Activated T-cell treated with anti-CD3 and anti-CD28 coated beads for 4 hours (primary cell): ENCODE results near the gene ANTXR1.
"Not testable (repeated sequence)": the region's sequence is repeated elsewhere in the genome, so short reads cannot be mapped to it uniquely, and the experiment has no call there.

Experiments
- DNase-seq: peaks from one replicate; pipeline ENCODE4 v3.0.0-alpha.2; 2020

The ANTXR1 gene

GRCh38 chr2:69214898-69215297, 201.9 kb downstream of the ANTXR1 start:
- no peak for DNase-seq

GRCh38 chr2:69216535-69217332, 203.8 kb downstream of the ANTXR1 start:
- no peak for DNase-seq

- no peak for DNase-seq
Observed at GRCh38 chr2:69217333-69218080, 204.5 kb downstream of the ANTXR1 start.

GRCh38 chr2:69221512-69221911, 208.5 kb downstream of the ANTXR1 start:
- DNase-seq: no peak

- no peak for DNase-seq
Observed at GRCh38 chr2:69221960-69222751, 209.2 kb downstream of the ANTXR1 start.

- DNase-seq: no peak
Observed at GRCh38 chr2:69222953-69223658, 210.1 kb downstream of the ANTXR1 start.

GRCh38 chr2:69223759-69224511, 211.0 kb downstream of the ANTXR1 start:
- DNase-seq: no peak

GRCh38 chr2:69224512-69224837, 211.5 kb downstream of the ANTXR1 start:
- DNase-seq: no peak

GRCh38 chr2:69225933-69226332, 213.0 kb downstream of the ANTXR1 start:
- DNase-seq: no peak

- no peak for DNase-seq
Observed at GRCh38 chr2:69226903-69227302, 213.9 kb downstream of the ANTXR1 start.

- no peak for DNase-seq
Observed at GRCh38 chr2:69227716-69228115, 214.7 kb downstream of the ANTXR1 start.

- DNase-seq: not testable (repeated sequence)
Observed at GRCh38 chr2:69230946-69231345, 218.0 kb downstream of the ANTXR1 start.

- no peak for DNase-seq
Observed at GRCh38 chr2:69231612-69232277, 218.8 kb downstream of the ANTXR1 start.

GRCh38 chr2:69235835-69236234, 222.9 kb downstream of the ANTXR1 start:
- not testable (repeated sequence) for DNase-seq

GRCh38 chr2:69237070-69237670, 224.2 kb downstream of the ANTXR1 start:
- no peak for DNase-seq

GRCh38 chr2:69238449-69239031, 225.6 kb downstream of the ANTXR1 start:
- DNase-seq: no peak

GRCh38 chr2:69241093-69241492, 228.1 kb downstream of the ANTXR1 start:
- no peak for DNase-seq

GRCh38 chr2:69241664-69242514, 228.9 kb downstream of the ANTXR1 start:
- DNase-seq: no peak

- no peak for DNase-seq
Observed at GRCh38 chr2:69242651-69243051, 229.7 kb downstream of the ANTXR1 start.

GRCh38 chr2:69243652-69244051, 230.7 kb downstream of the ANTXR1 start:
- no peak for DNase-seq
